Fibroblast of villous mesenchyme (primary cell): ENCODE measurements around the gene HCST. TPM values are rescaled to one million over a fixed set of nuclear protein-coding genes. Genes with fewer than 3 reads are reported as not detected.

Experiments used
- DNase-seq: peaks from one replicate; pipeline ENCODE4 v3.0.0-alpha.2; 2010; ENCODE audit warnings: low read depth
- H3K4me3 ChIP-seq: 2 replicates; pipeline ENCODE4 v1.5.1; 2011; ENCODE audit warnings: low read depth, mild to moderate bottlenecking, low read length
- CTCF ChIP-seq: IDR thresholded peaks from 2 replicates; pipeline ENCODE4 v1.5.1; 2012; ENCODE audit warnings: low read depth, mild to moderate bottlenecking, low read length; ENCODE audit not compliant: insufficient read depth
- total RNA-seq: library from RNA; depleted of rRNA; stranded (reverse); fragments of >200 nt; gene quantifications from 2 replicates; pipeline ENCODE4 v1.2.3, GENCODE V29; 2012

The HCST gene
- total RNA-seq, 1 donor, result 0.43 TPM

DNA sequence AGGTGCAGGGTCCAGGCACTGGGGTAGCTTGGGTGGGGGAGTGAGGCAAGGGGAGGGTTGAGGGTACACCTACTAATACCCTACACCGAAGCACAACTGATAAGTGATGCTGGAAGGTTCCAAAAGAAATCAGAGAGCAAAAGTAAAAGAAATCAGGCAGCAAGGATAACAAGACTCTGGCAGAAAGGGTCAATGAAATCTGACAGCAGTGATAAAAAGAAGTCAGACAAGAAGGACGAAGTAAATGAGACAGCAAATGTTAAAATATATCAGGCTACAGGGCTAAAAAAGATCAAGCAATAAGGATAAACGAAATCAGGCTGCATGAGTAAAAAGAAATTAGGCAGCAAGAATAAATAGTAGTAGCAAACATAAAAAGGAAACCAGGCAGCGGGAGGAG is 38.5 kb downstream of the HCST start:
- no peak for TF ChIP-seq CTCF
- H3K4me3 ChIP-seq, result no peak overlapping the region
- no peak for DNase-seq

- DNase-seq, result no peak
- H3K4me3 ChIP-seq, result no peak overlapping the region
- TF ChIP-seq CTCF, result no peak
Measured at GRCh38 chr19:35942235-35942634, 39.9 kb downstream of the HCST start.

GRCh38 chr19:35943321-35944301 is 41.3 kb downstream of the HCST start:
- DNase-seq, result no peak
- no peak overlapping the region for H3K4me3 ChIP-seq
- TF ChIP-seq CTCF, result no peak

DNA sequence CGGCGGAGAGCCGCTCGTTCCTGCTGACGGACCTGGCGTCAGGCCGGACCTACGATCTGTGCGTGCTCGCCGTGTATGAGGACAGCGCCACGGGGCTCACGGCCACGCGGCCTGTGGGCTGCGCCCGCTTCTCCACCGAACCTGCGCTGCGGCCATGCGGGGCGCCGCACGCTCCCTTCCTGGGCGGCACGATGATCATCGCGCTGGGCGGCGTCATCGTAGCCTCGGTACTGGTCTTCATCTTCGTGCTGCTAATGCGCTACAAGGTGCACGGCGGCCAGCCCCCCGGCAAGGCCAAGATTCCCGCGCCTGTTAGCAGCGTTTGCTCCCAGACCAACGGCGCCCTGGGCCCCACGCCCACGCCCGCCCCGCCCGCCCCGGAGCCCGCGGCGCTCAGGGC is 42.2 kb downstream of the HCST start:
- DNase-seq, result no peak
- no peak overlapping the region for H3K4me3 ChIP-seq
- TF ChIP-seq CTCF, result no peak

GRCh38 chr19:35945121-35945790 is 42.9 kb downstream of the HCST start:
- no peak for TF ChIP-seq CTCF
- no peak for DNase-seq
- no peak overlapping the region for H3K4me3 ChIP-seq

DNA sequence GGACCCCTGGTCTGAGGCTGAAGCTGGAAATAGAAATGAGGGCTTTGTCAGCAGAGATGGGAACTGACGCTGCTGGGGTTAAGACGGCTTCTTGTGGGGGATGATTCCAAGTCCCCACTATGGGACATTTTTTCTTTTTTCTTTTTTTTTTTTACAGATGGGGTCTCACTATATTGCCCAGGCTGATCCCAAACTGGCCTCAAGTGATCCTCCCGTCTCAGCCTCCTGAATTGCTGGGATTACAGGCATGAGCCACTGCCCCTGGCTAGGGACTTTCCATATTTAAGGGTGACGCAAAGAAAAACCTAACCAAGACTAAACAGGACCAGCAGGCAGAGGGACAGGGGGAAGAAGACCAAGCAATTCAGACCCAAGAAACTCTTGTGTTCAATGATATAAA is 43.9 kb downstream of the HCST start:
- TF ChIP-seq CTCF, result no peak
- H3K4me3 ChIP-seq, result no peak overlapping the region
- DNase-seq, result no peak
